HG02610 (cell line): Measurements from ENCODE around the gene OVOL2.
A peak's percentile ranks its signal among the peaks of the same experiment; 100 is the strongest.

Experiments used
- ATAC-seq: cut with Tn5 transposase; IDR thresholded peaks from one replicate; pipeline ENCODE4 v1.9.1; 2021; ENCODE audit warnings: mild to moderate bottlenecking, moderate library complexity; ENCODE audit not compliant: unreplicated experiment

OVOL2 gene

DNA sequence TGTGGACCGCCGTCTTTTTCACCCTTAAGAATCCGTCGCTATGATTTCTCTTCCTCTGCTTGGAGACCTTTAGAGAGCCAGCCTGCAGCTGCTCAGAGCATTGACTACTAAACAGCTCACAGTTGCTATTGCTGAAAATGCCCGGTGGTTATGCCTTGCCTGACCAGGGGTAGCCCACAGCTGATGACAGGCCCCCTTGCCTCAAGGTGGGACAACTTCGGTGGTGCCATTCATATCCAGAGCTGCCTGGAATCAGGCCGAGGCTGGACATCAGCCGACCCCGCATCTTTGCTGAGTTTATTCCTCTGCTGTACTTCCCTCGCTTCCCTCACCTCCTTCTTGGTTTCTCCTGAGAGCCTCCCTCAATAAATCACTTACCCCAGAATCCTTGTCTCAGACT, 39.6 kb downstream of the OVOL2 start:
- no peak for ATAC-seq

DNA sequence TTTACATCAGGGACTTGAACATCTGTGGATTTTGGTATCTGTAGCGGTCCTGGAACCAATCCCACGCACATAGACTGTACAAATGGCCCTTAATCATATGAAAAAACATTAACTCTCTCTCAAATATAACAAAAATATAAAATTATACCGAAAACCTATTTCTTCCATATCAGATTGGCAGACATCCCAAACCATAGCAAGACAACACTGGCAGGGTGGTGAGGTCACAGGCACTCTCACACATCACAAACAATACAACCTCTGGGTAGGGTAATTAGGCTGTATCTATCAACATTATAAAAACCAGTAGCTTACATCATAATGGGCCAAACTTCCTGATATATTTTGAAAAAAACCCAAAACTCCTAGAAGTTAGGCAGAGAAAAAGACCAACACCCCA, 40.9 kb downstream of the OVOL2 start:
- ATAC-seq = no peak

DNA sequence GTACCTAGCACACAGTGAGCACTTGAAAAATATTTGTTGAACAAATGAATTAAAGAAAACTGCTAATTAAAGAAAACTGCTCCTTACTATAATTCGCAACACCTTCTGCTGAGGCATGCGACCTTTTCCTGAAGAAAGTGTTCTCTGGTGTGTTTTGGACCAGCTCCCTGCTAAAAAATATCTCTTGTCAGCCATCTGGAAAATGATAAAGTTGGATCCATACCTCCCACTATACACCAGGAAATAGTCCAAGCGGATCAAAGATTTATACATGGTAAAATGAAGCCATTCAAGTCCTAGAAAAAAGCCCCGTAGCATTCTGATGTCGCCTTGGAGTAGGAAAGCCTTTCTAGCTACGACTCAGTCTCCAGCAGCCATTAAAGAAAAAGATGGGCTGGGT, 43.3 kb downstream of the OVOL2 start:
- ATAC-seq = no peak

GRCh38 chr20:18012901-18013300, 44.8 kb downstream of the OVOL2 start:
- no peak for ATAC-seq

- no peak for ATAC-seq
Measured at GRCh38 chr20:18011951-18012645, 45.6 kb downstream of the OVOL2 start.

- no peak for ATAC-seq
Measured at GRCh38 chr20:18011482-18011881, 46.2 kb downstream of the OVOL2 start.

DNA sequence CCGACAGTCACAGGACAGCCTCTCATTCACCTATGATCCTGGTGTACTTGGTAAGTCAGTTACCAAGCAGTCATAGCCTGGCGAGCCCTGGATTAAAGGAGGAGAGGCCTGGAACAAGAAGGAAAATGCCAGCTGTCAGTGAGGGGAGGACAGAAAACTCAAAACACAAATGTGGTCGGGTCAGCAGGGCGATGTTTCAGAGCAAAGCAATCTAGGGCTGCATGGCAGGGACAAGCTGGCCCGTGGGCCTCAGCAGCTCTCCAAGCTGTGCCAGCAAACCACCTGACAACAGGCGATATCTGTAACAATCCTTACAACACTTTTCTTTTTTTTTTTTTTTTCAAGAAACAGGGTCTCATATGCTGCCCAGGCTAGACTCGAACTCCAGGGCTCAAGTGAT, 48.6 kb downstream of the OVOL2 start:
- no peak for ATAC-seq

- no peak for ATAC-seq
Measured at GRCh38 chr20:18007534-18008292, 50.0 kb downstream of the OVOL2 start.

GRCh38 chr20:18006684-18007083, 51.0 kb downstream of the OVOL2 start:
- ATAC-seq = no peak

DNA sequence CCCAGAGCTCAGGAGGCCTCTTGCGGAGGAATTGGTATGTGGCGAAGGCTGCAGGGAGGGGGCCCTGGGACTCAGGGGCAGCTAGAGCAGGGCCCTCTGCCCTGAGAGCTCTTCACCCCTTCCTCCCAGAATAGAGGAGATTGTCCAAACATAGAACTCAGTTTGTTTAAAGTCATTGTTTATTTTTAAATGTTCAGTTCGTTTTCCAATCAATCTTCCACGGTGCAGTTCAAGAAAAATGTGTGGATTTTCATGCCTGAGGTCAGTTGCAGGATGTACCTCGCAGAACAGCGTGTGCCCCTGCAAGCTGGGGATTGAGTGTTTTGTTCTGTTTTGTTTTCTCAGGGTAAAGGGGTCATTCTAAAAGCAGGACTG, 51.7 kb downstream of the OVOL2 start:
- no peak for ATAC-seq

DNA sequence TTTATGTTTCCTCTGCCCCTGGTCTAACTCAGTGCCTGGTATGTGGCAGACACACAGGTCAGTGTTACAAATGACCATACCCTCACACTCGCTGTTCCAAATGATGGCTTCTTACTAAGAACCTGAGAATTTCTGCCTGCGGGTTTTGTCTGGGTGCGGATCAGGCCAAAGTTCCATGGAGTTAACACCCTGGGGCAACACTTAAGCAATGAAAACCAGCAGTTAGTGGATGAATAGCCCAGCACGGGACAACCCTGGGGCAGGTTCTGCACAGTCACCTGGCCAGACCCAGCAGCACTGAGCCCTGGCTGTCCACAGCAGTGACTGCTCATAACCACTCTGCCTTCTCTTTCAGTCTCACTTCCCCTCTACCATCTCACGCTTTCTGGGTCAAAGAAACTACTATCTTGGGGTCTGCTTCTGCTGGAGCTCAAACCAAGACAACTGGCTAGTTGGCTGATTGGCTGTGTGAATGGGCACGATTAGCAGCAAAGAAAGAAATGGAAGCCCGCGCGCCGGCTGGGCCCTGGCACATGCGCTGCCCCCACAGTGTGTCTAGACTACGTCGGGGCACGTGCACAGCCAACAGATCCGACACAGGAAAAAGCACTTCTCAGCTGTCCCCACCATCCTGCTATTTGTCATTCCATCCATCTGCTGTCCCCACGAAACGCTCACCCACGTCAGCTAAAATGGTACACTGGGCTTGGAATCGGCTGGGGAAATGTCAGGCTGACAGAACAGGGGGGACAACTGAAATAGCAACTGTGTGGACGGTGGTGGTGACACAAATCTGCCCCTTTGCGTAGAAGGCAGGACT, 52.3 kb downstream of the OVOL2 start:
- ATAC-seq = peak; percentile 91

GRCh38 chr20:18004384-18005031, 53.2 kb downstream of the OVOL2 start:
- no peak for ATAC-seq

DNA sequence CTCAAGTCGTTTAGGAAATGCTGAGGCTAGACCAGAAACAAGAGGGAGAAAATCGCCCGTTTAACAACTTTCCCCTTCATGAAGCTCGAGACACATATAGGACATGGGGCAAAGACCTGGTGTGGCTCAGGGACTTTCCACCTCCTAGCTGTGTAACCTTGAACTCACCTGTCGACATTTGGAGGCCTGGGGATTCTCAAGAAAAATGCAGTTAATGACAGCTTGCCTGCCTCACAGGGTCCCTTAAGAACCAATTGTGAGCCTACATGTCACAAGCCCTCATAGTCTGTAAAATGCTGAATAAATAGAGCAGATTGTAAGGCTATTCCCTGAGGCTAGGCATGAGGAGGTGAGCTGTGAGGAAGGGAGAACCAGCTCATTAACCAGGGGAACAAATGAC, 53.8 kb downstream of the OVOL2 start:
- peak; percentile 52 for ATAC-seq

GRCh38 chr20:18001131-18001921, 56.4 kb downstream of the OVOL2 start:
- ATAC-seq = no peak

- no peak for ATAC-seq
Measured at GRCh38 chr20:17999566-17999965, 58.1 kb downstream of the OVOL2 start.

DNA sequence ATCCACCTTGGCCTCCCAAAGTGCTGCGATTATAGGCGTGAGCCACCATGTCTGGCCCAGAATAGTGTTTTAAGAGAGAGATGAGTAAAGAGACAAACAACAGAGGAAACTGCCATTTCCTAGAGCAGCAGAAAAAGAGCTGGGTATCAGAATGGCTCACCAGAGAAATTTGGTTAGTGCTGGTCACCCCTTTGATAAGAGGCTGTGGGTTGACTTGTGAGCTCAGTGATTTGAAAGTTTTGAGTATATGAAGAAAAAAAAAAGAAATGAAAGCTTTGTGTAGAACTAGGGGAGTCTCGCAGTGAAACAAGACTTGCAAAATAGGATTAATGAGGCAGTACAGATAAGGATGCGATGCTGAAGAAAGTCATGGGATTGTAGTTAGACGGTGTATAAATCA, 59.3 kb downstream of the OVOL2 start:
- peak; percentile 31 for ATAC-seq

GRCh38 chr20:17995967-17996819, 61.5 kb downstream of the OVOL2 start:
- ATAC-seq = no peak

- no peak for ATAC-seq
Measured at GRCh38 chr20:17993546-17993945, 64.2 kb downstream of the OVOL2 start.

DNA sequence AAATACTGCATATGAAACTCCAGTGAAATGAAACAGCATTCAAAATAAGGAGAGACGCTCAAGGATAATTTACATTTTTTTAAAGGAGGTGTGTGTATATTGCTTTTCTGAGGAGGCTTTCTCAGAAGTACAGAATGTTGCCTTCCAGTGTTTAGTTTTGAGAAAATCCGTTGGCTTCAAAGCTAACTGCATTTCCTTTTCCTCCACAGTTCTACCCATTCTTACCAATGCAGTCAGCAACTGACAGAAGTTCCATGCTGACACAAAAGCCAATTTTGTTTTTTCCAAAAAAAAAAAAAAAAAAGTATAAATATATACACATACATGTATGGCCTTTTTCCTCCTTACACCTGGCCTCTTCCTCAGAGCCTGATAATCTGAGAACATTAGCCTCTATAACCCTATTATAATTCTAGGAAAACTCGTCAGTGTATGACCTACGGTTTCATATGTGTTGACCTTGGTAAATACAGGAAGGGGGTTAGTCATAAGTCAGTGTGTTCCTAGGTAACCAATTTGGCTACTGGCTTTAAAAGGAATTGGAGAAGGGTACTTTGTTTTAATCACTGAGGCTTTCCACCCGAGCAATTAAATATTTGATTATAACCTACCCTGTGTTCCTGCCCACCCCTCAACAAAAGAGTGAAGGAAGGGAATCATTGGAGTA, 64.7 kb downstream of the OVOL2 start:
- ATAC-seq = no peak
